ENCODE results near the gene PDZD2.

Gene PDZD2

GRCh38 chr5:32160228-32160627 lies 521.3 kb downstream of the PDZD2 start:
- no peaks in the 10 kb centered on the region for H3K9me2 ChIP-seq (replicated peaks; ENCODE audit: low read depth, low read length)
- peaks cover 8% of the 10 kb centered on the region; the same call in 1 of the 2 replicates for H3K36me3 ChIP-seq (ENCODE audit: insufficient read depth, low read length)
- H2AFZ ChIP-seq (ENCODE audit: low read length), result no peak overlapping the region
- H3K9me3 ChIP-seq (ENCODE audit: insufficient read depth, low read depth, low read length), result no peaks in the 10 kb centered on the region
- no peaks in the 10 kb centered on the region for H3K27me3 ChIP-seq (ENCODE audit: insufficient read depth, low read length, poor library complexity, severe bottlenecking)
- no peak overlapping the region for H3K4me2 ChIP-seq (ENCODE audit: low read depth, low read length, poor library complexity, severe bottlenecking)
- no peak overlapping the region for H3K4me3 ChIP-seq (ENCODE audit: low read length, poor library complexity, severe bottlenecking)
- H4K20me1 ChIP-seq (ENCODE audit: insufficient read depth, low read length, poor library complexity, severe bottlenecking), result peaks cover 64% of the 10 kb centered on the region
- peaks cover 5% of the 10 kb centered on the region for H3K4me1 ChIP-seq (ENCODE audit: insufficient read depth, low read length, poor library complexity, severe bottlenecking)
- H3F3A ChIP-seq (ENCODE audit: low read depth), result no peaks in the 10 kb centered on the region
- TF ChIP-seq, protein P1, sequence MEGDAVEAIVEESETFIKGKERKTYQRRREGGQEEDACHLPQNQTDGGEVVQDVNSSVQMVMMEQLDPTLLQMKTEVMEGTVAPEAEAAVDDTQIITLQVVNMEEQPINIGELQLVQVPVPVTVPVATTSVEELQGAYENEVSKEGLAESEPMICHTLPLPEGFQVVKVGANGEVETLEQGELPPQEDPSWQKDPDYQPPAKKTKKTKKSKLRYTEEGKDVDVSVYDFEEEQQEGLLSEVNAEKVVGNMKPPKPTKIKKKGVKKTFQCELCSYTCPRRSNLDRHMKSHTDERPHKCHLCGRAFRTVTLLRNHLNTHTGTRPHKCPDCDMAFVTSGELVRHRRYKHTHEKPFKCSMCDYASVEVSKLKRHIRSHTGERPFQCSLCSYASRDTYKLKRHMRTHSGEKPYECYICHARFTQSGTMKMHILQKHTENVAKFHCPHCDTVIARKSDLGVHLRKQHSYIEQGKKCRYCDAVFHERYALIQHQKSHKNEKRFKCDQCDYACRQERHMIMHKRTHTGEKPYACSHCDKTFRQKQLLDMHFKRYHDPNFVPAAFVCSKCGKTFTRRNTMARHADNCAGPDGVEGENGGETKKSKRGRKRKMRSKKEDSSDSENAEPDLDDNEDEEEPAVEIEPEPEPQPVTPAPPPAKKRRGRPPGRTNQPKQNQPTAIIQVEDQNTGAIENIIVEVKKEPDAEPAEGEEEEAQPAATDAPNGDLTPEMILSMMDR (conservative IDR thresholded peaks at IDR 0.05; ENCODE audit: low read length), result no peak
- H3K79me2 ChIP-seq (ENCODE audit: insufficient read depth, low read length), result peaks cover 93% of the 10 kb centered on the region
- no peak overlapping the region for H3K9ac ChIP-seq (ENCODE audit: low read depth, low read length, poor library complexity, severe bottlenecking)

All from Loucy (cell line).